Putamen (tissue), 1 donor: ENCODE measurements around the gene CDK5R1.

ENCODE experiments used
- DNase-seq: peaks from one replicate; pipeline ENCODE4 v3.0.0-alpha.2; 2016; ENCODE audit warnings: low spot score

Gene CDK5R1

GRCh38 chr17:32471652-32472051 lies 15.1 kb upstream of the CDK5R1 start:
- no peak for DNase-seq

- DNase-seq, result no peak
These were observed 11.5 kb upstream of the CDK5R1 start for GRCh38 chr17:32475258-32475657.

- no peak for DNase-seq
These were observed 9.6 kb upstream of the CDK5R1 start for GRCh38 chr17:32477220-32477619.

- DNase-seq, result no peak
These were observed 7.6 kb upstream of the CDK5R1 start for GRCh38 chr17:32479074-32479617.

DNA sequence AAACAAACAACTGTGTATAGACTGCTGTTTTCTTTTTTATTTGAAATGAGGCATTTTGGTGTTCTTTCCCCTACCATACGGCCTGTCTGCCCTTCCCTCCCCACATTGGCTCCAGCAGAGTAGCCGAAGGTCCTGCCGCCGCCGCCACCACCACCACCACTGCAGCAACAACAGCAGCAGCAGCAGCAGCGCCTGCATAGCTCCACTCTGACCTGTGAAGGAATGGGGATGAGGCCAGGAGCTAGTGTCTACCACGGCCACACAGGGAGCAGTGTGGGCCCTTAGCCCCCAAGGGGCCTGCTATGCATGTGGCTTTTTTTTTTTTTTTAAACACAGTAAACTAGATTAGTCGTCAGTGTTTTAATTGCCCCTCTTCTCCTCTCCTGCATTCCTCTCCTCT lies 5.6 kb upstream of the CDK5R1 start:
- no peak for DNase-seq

GRCh38 chr17:32482568-32483320 lies 4.0 kb upstream of the CDK5R1 start:
- DNase-seq, result no peak

GRCh38 chr17:32483451-32484019 lies 3.3 kb upstream of the CDK5R1 start:
- DNase-seq, result peak; percentile 95

DNA sequence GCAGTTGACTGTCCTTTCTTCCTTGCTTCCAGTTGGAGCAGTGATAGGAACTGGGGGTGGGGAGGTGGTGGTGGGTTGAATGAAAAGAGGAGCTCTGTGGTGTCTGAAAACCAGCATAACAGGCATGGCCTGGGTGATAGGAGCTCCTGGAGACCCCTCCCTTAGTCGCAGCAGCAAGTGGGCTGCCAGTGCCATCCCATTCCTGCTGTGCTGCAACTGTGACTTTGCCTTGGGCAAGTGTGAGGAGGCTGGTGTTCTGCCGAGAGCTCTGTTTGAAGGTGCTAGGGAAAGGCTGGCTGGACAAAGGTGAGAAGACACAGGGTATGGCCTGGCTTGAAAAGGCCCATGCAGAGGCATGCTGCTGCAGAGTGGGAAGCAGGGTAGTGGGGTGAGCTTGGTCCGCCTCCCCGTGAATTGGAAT lies 2.7 kb upstream of the CDK5R1 start:
- no peak for DNase-seq

GRCh38 chr17:32484628-32485027 lies 2.2 kb upstream of the CDK5R1 start:
- DNase-seq, result no peak

- DNase-seq, result no peak
These were observed 1.3 kb upstream of the CDK5R1 start for GRCh38 chr17:32485261-32486110.

DNA sequence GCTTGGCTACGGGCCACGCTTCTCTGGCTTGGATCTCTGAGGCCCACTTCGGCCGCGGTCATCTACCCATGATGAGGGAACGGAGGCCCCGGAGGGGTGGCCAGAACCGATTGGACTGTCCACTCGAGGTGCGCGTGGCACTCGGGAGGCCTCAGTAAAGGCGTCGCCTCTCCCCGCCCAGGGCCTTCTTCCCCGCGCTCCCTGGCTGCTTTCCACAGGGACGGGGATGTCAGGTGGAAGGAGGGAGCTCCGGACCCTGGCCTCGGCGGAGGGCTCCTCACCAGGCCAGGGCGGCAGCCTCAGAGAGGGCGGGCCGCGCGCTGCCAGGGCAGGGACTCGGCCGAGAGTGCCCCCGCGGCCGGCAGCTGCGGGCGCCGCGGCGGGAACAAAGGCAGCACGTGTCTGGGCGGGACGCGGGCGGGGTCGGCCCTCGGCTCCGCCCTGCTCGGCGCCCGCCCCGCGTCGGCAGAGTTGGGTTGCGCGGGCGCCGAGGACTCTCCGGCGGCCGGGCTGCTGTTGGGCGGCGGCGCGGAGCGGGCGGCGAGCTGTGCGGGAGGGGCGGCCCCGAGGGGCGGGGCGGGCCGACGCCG lies 587 bp upstream of the CDK5R1 start:
- DNase-seq, result peak; percentile 93

GRCh38 chr17:32487473-32488176 lies 832 bp downstream of the CDK5R1 start:
- DNase-seq, result peak; percentile 36

DNA sequence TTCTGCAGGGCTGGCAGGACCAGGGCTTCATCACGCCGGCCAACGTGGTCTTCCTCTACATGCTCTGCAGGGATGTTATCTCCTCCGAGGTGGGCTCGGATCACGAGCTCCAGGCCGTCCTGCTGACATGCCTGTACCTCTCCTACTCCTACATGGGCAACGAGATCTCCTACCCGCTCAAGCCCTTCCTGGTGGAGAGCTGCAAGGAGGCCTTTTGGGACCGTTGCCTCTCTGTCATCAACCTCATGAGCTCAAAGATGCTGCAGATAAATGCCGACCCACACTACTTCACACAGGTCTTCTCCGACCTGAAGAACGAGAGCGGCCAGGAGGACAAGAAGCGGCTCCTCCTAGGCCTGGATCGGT lies 1.4 kb downstream of the CDK5R1 start:
- DNase-seq, result no peak

GRCh38 chr17:32488604-32489180 lies 1.9 kb downstream of the CDK5R1 start:
- no peak for DNase-seq

DNA sequence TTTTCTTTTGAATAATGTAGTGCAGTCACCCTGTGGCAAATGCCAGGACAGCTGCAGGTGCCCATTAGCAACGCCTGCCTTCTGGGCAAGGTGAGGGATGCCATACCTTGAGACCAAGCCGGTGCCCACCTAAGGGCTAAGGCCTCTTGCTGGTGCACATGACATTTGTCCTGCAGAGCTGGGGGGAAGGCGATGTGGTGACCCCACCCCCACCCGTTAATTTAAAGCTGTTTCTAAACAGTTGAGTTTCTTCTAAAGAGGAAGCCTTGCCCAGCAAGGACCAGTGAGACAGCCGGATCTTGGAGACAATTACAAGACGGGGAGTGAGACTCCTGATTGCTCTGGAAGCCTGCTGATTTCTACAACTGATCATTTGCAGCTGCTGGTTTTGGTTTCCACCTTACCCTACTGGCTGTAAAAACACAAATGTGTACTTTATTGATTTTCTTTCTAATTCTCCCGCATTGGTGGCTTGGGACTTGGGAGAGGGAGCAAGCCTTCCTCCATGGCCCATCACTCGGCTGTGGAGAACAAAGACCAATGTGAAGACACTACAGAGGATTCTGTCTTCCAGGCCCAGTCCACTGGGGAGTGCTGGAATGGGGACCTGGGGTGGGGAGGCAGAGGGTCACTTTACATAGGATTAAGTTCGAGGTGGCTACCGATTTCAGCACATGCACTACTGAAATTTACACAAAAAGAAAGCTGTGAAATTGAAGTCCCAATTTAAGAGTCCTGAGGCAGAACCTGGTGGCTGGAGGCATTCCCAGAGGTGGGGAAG lies 2.7 kb downstream of the CDK5R1 start:
- DNase-seq, result no peak

GRCh38 chr17:32490101-32490482 lies 3.3 kb downstream of the CDK5R1 start:
- DNase-seq, result no peak

GRCh38 chr17:32491371-32492263 lies 4.8 kb downstream of the CDK5R1 start:
- DNase-seq, result no peak

DNA sequence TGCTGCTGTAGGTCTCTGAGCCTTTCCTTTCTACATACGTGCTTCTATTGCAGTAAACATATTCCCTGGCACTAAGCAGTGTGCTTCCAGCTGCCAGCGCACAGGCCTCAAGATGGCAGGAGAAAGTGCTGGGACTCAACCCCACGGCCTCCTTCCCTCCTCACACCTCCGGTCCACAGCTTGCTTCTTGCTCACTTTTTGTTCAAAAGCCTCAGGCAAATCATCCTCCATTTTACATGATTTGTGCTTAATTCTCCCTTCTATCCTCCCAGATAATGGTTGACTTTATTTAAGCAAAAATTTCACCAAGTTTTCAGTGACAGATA lies 5.4 kb downstream of the CDK5R1 start:
- DNase-seq, result no peak

- no peak for DNase-seq
These were observed 6.0 kb downstream of the CDK5R1 start for GRCh38 chr17:32492648-32493289.
